WTC11 (cell line): ENCODE results near the gene TXNIP. TPM values are rescaled to one million over a fixed set of nuclear protein-coding genes. Genes with fewer than 3 reads are reported as not detected.

ENCODE experiments used
- ATAC-seq: fragments of 200-7000 bp; cut with Tn5 transposase; 2 replicates; pipeline ENCODE4 v1.10.0; 2021; ENCODE audit warnings: mild to moderate bottlenecking, moderate library complexity
- CTCF ChIA-PET: fragments of 300-600 bp; sonication (Branson Sonifier 250); formaldehyde crosslinking; loops from one replicate; lab custom pipeline; 2021; ENCODE audit warnings: antibody characterized with exemption; lab: Charles Lee
- POLR2A ChIA-PET: fragments of 350-600 bp; sonication (Branson Sonifier 250); formaldehyde crosslinking; loops from one replicate; lab custom pipeline; 2021; ENCODE audit warnings: antibody characterized with exemption; lab: Charles Lee
- DNase-seq: peaks from one replicate; pipeline ENCODE4 v3.0.0; 2021; ENCODE audit warnings: low spot score
- H3K27ac Mint-ChIP-seq: 2 replicates; pipeline ENCODE4 v1.8.0; 2021; ENCODE audit warnings: mixed read lengths
- H3K27me3 Mint-ChIP-seq: 2 replicates; pipeline ENCODE4 v1.8.0; 2021; ENCODE audit warnings: low read depth, mild to moderate bottlenecking, moderate library complexity, mixed read lengths
- H3K36me3 Mint-ChIP-seq: 2 replicates; pipeline ENCODE4 v1.8.0; 2021; ENCODE audit warnings: mixed read lengths
- H3K4me1 Mint-ChIP-seq: 2 replicates; pipeline ENCODE4 v1.8.0; 2022; ENCODE audit warnings: mixed read lengths
- H3K4me3 Mint-ChIP-seq: 2 replicates; pipeline ENCODE4 v1.8.0; 2021; ENCODE audit warnings: mild to moderate bottlenecking, moderate library complexity, mixed read lengths
- H3K9me3 Mint-ChIP-seq: 2 replicates; pipeline ENCODE4 v1.8.0; 2021; ENCODE audit warnings: mixed read lengths
- AR ChIP-seq: fragments of 250-450 bp; sonication (Bioruptor Pico); IDR thresholded peaks from 2 replicates; pipeline ENCODE4 v1.9.0; 2021; ENCODE audit warnings: mild to moderate bottlenecking
- CREB1 ChIP-seq: sonication (generic); formaldehyde crosslinking; IDR thresholded peaks from 2 replicates; pipeline ENCODE4 v1.8.0; 2023; ENCODE audit warnings: mild to moderate bottlenecking, missing genetic modification reagents
- ERG ChIP-seq: fragments of 250-450 bp; sonication (Bioruptor Pico); IDR thresholded peaks from 2 replicates; pipeline ENCODE4 v1.8.0; 2021; ENCODE audit warnings: mild to moderate bottlenecking
- ETV6 ChIP-seq: sonication (generic); formaldehyde crosslinking; IDR thresholded peaks from 2 replicates; pipeline ENCODE4 v1.8.1; 2022; ENCODE audit warnings: mild to moderate bottlenecking, missing genetic modification reagents
- FOXJ3 ChIP-seq: sonication (generic); formaldehyde crosslinking; IDR thresholded peaks from 2 replicates; pipeline ENCODE4 v1.9.0; 2021; ENCODE audit warnings: missing genetic modification reagents, mild to moderate bottlenecking, borderline replicate concordance
- FOXK1 ChIP-seq: sonication (generic); formaldehyde crosslinking; IDR thresholded peaks from 2 replicates; pipeline ENCODE4 v1.8.0; 2022; ENCODE audit warnings: mild to moderate bottlenecking, moderate library complexity, missing genetic modification reagents
- GABPB1 ChIP-seq: sonication (generic); formaldehyde crosslinking; IDR thresholded peaks from 2 replicates; pipeline ENCODE4 v1.8.1; 2023; ENCODE audit warnings: mild to moderate bottlenecking, missing genetic modification reagents
- NFE2L1 ChIP-seq: sonication (generic); formaldehyde crosslinking; IDR thresholded peaks from 2 replicates; pipeline ENCODE4 v1.8.1; 2023; ENCODE audit warnings: missing genetic modification reagents
- NFYB ChIP-seq: sonication (generic); formaldehyde crosslinking; conservative IDR thresholded peaks from 2 replicates; pipeline ENCODE4 v1.8.0; 2022; ENCODE audit warnings: low read depth, missing genetic modification reagents
- PRDM15 ChIP-seq: sonication (generic); formaldehyde crosslinking; IDR thresholded peaks from 2 replicates; pipeline ENCODE4 v1.8.0; 2022; ENCODE audit warnings: missing genetic modification reagents
- PREB ChIP-seq: sonication (generic); formaldehyde crosslinking; IDR thresholded peaks from 2 replicates; pipeline ENCODE4 v1.8.1; 2022; ENCODE audit warnings: mild to moderate bottlenecking, missing genetic modification reagents, moderate library complexity, borderline replicate concordance
- SP1 ChIP-seq: sonication (generic); formaldehyde crosslinking; conservative IDR thresholded peaks from 2 replicates; pipeline ENCODE4 v1.8.1; 2022; ENCODE audit warnings: missing genetic modification reagents
- TEAD4 ChIP-seq: sonication (generic); formaldehyde crosslinking; IDR thresholded peaks from 2 replicates; pipeline ENCODE4 v1.8.0; 2022; ENCODE audit warnings: mild to moderate bottlenecking, missing genetic modification reagents
- TP53 ChIP-seq: sonication (generic); formaldehyde crosslinking; IDR thresholded peaks from 2 replicates; pipeline ENCODE4 v1.8.1; 2023; ENCODE audit warnings: mild to moderate bottlenecking, missing genetic modification reagents
- USF1 ChIP-seq: sonication (generic); formaldehyde crosslinking; IDR thresholded peaks from 2 replicates; pipeline ENCODE4 v1.8.0; 2022; ENCODE audit warnings: mild to moderate bottlenecking, missing genetic modification reagents
- ZBTB43 ChIP-seq: sonication (generic); formaldehyde crosslinking; IDR thresholded peaks from 2 replicates; pipeline ENCODE4 v1.8.1; 2023; ENCODE audit warnings: mild to moderate bottlenecking, missing genetic modification reagents
- ZNF138 ChIP-seq: sonication (generic); formaldehyde crosslinking; conservative IDR thresholded peaks from 2 replicates; pipeline ENCODE4 v1.8.1; 2022; ENCODE audit warnings: mild to moderate bottlenecking, moderate library complexity, missing genetic modification reagents
- ZNF219 ChIP-seq: sonication (generic); formaldehyde crosslinking; IDR thresholded peaks from 2 replicates; pipeline ENCODE4 v1.8.0; 2023; ENCODE audit warnings: missing genetic modification reagents, mild to moderate bottlenecking, borderline replicate concordance
- ZNF396 ChIP-seq: fragments of 250-450 bp; sonication (Bioruptor Pico); IDR thresholded peaks from 2 replicates; pipeline ENCODE4 v1.8.0; 2021; ENCODE audit warnings: mild to moderate bottlenecking, moderate library complexity, borderline replicate concordance
- ZNF416 ChIP-seq: fragments of 250-450 bp; sonication (Bioruptor Pico); IDR thresholded peaks from 2 replicates; pipeline ENCODE4 v1.9.0; 2021; ENCODE audit warnings: mild to moderate bottlenecking, inconsistent platforms
- ZNF671 ChIP-seq: fragments of 250-450 bp; sonication (Bioruptor Pico); IDR thresholded peaks from 2 replicates; pipeline ENCODE4 v1.8.0; 2021; ENCODE audit warnings: mild to moderate bottlenecking
- total RNA-seq: library from RNA; stranded (reverse); gene quantifications from 3 replicates; pipeline ENCODE4 v1.2.3, GENCODE V29; 2021

Gene TXNIP
- total RNA-seq, 1 experiment from 2014 or later = 56.7 TPM

- TF ChIP-seq AR = no peak
- TF ChIP-seq SP1 (CRISPR knock-in tag) = no peak
- TF ChIP-seq CREB1 (CRISPR knock-in tag) = no peak
- TF ChIP-seq TP53 (CRISPR knock-in tag) = no peak
- no peak for TF ChIP-seq PREB
- no peak for TF ChIP-seq TEAD4 (CRISPR knock-in tag)
- no peak for TF ChIP-seq PRDM15 (CRISPR knock-in tag)
- no peak for TF ChIP-seq ZNF416 (CRISPR knock-in tag)
- no peak for TF ChIP-seq ETV6 (CRISPR knock-in tag)
- no peak for TF ChIP-seq ZNF671 (CRISPR knock-in tag)
- no peak for TF ChIP-seq FOXJ3 (CRISPR knock-in tag)
Measured at GRCh38 chr1:145956781-145957442, 39.5 kb downstream of the TXNIP start (continued).

- DNase-seq = no peak
- POLR2A ChIA-PET = no interaction called here
- Mint-ChIP-seq H3K27me3 (peaks cover 83% of the 10 kb centered on the region), H3K36me3 (no peaks in the 10 kb centered on the region), H3K4me1 (peaks cover 22% of the 10 kb centered on the region), H3K4me3 (no peak overlapping the region), H3K27ac (no peak overlapping the region), H3K9me3 (no peaks in the 10 kb centered on the region)
- TF ChIP-seq NFE2L1 (CRISPR knock-in tag) (no peak), ERG (CRISPR knock-in tag) (no peak), USF1 (CRISPR knock-in tag) (no peak), ZBTB43 (no peak), GABPB1 (CRISPR knock-in tag) (no peak), ZNF396 (CRISPR knock-in tag) (no peak), NFYB (CRISPR knock-in tag) (no peak), FOXK1 (no peak), ZNF138 (CRISPR knock-in tag) (no peak), AR (no peak), ZNF219 (no peak)
- ATAC-seq = no peak
- CTCF ChIA-PET = interaction anchor here (2.4 kb wide), 1 partner anchor 51 kb away, joined by 16 read pairs; no protein-coding TSS in a partner anchor
Measured at GRCh38 chr1:145956361-145956760, 40.0 kb downstream of the TXNIP start.
